Uterus (tissue), 4 donors: ENCODE data around the gene NAT8. TPM values are rescaled to one million over a fixed set of nuclear protein-coding genes. Genes with fewer than 3 reads are reported as not detected.
"Not testable (repeated sequence)": the region's sequence is repeated elsewhere in the genome, so short reads cannot be mapped to it uniquely, and the experiment has no call there.

Source experiments
- DNase-seq, 2 donors: peaks; one replicate each; pipeline ENCODE4 v3.0.0-alpha.2; 2019 to 2020
- H3K27ac ChIP-seq, 2 donors: fragments of 200-600 bp; sonication (generic); 1 replicate in 1 of 2; 2 replicates in 1 of 2; pipeline ENCODE4 v1.5.1; 2016 to 2018
- H3K27me3 ChIP-seq, 2 donors: fragments of 200-600 bp; sonication (generic); one replicate each; pipeline ENCODE4 v1.5.1; 2018 to 2019; ENCODE audit warnings: control low read depth in 1 of 2
- H3K36me3 ChIP-seq, 2 donors: fragments of 200-600 bp; sonication (generic); one replicate each; pipeline ENCODE4 v1.5.1; 2019; ENCODE audit warnings: control low read depth in 1 of 2
- H3K4me1 ChIP-seq, 2 donors: fragments of 200-600 bp; sonication (generic); one replicate each; pipeline ENCODE4 v1.5.1; 2018 to 2019; ENCODE audit warnings: control low read depth in 1 of 2
- H3K4me3 ChIP-seq, 2 donors: fragments of 200-600 bp; sonication (generic); 1 replicate in 1 of 2; 2 replicates in 1 of 2; pipeline ENCODE4 v1.5.1; 2018 to 2019; ENCODE audit warnings: mild to moderate bottlenecking in 1 of 2
- H3K9me3 ChIP-seq, 2 donors: fragments of 200-600 bp; sonication (generic); one replicate each; pipeline ENCODE4 v1.5.1; 2019; ENCODE audit warnings: control low read depth in 1 of 2
- POLR2A ChIP-seq, 2 donors: fragments of 450-650 bp; IDR thresholded peaks; one replicate each; pipeline ENCODE4 v1.6.1; 2016; ENCODE audit warnings: antibody characterized with exemption in 2 of 2, mild to moderate bottlenecking in 1 of 2, moderate library complexity in 1 of 2
- intact Hi-C: fragments of 100-400 bp; cut with DNase I; formaldehyde crosslinking; loops from one replicate; pipeline ENCODE4 v1.15.1; 2023; ENCODE audit warnings: low total_unique reads
- total RNA-seq, 4 donors: library from RNA; depleted of rRNA in 3 of 4; stranded (reverse); fragments of >200 nt in 3 of 4; gene quantifications; one replicate each; pipeline versions ENCODE4 v1.1.0 to v1.2.4, GENCODE V29; 2014 to 2023
- TF ChIP-seq, protein P1 (sequence below), 4 experiments: fragments of 200-600 bp in 2 of 4; fragments of 450-650 bp in 2 of 4; sonication (generic) in 2 of 4; IDR thresholded peaks; one replicate each; pipeline ENCODE4 v1.5.1; 2016 to 2019; ENCODE audit warnings: antibody characterized with exemption in 4 of 4, mild to moderate bottlenecking in 2 of 4, moderate library complexity in 1 of 4
- donor health status: DM: yes; HTN: yes; CAD: no.

Gene NAT8
- total RNA-seq, 4 donors from 2014 or later, result 0.62 TPM; not detected in 3

DNA sequence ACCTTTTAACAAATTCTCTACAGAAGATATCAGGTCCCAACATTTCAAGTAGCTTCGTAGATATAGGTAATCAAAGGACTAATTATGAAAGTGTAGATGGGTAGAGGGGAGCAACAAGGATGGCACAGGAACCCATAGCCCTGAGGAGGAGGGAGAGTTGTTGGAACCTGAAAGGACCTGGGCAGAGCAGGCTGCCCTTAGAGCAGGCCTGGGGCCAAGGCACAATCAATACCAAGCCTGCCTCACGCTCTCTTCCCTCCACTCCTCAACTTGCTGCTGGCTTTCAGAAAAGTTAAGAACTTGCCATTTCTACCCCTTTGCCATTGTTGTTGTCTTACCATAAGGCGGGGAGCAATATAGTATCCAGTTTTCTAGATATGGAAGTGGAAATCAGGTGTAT, 10.1 kb upstream of the NAT8 start:
- Histone ChIP-seq H3K4me3 (no peak overlapping the region), H3K4me1 (no peaks in the 10 kb centered on the region), H3K27ac (no peak overlapping the region), H3K36me3 (no peaks in the 10 kb centered on the region), H3K9me3 (no peaks in the 10 kb centered on the region), H3K27me3 (no peaks in the 10 kb centered on the region)
- TF ChIP-seq, protein P1, sequence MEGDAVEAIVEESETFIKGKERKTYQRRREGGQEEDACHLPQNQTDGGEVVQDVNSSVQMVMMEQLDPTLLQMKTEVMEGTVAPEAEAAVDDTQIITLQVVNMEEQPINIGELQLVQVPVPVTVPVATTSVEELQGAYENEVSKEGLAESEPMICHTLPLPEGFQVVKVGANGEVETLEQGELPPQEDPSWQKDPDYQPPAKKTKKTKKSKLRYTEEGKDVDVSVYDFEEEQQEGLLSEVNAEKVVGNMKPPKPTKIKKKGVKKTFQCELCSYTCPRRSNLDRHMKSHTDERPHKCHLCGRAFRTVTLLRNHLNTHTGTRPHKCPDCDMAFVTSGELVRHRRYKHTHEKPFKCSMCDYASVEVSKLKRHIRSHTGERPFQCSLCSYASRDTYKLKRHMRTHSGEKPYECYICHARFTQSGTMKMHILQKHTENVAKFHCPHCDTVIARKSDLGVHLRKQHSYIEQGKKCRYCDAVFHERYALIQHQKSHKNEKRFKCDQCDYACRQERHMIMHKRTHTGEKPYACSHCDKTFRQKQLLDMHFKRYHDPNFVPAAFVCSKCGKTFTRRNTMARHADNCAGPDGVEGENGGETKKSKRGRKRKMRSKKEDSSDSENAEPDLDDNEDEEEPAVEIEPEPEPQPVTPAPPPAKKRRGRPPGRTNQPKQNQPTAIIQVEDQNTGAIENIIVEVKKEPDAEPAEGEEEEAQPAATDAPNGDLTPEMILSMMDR (IDR thresholded peaks at IDR 0.05), result no peak
- TF ChIP-seq POLR2A (IDR thresholded peaks at IDR 0.05), result no peak
- no peak for DNase-seq
- intact Hi-C loops, result no loop called here

DNA sequence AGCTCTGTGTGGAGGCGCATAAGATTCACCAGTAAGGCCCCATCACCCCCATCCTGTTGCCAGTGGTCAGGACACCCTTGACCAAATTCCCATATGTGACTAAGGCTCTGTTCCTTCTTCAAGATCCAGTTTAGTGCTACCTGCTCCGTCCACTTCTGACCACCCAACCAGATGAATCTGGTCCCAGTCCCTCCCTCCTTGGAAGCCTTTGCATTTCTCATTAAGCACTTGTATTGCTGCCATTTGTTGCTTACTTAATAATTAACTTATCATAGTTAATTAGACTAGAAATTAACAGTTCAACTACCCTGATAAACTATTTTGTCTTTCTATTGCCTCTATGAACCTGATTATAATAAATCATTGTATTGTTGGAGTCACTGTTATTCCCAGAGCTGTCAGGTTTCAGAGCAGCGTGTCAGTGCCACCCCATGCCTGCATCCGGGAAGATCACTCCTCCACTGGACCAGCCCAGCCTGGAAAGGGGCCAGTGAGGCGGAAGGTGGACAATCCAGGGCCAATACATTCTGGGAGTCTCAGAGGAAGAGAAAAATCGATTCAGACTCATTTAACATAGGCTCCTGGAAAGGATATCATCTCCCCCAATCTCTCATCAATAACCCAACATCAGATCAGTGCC, 9.5 kb upstream of the NAT8 start:
- no peak overlapping the region for H3K4me3 ChIP-seq
- intact Hi-C loops, result no loop called here
- H3K36me3 ChIP-seq, result no peaks in the 10 kb centered on the region
- DNase-seq, result no peak
- no peaks in the 10 kb centered on the region for H3K4me1 ChIP-seq
- TF ChIP-seq POLR2A (IDR thresholded peaks at IDR 0.05), result no peak
- TF ChIP-seq, protein P1 (IDR thresholded peaks at IDR 0.05), result no peak
- no peaks in the 10 kb centered on the region for H3K27me3 ChIP-seq
- H3K27ac ChIP-seq, result no peak overlapping the region
- H3K9me3 ChIP-seq, result no peaks in the 10 kb centered on the region

DNA sequence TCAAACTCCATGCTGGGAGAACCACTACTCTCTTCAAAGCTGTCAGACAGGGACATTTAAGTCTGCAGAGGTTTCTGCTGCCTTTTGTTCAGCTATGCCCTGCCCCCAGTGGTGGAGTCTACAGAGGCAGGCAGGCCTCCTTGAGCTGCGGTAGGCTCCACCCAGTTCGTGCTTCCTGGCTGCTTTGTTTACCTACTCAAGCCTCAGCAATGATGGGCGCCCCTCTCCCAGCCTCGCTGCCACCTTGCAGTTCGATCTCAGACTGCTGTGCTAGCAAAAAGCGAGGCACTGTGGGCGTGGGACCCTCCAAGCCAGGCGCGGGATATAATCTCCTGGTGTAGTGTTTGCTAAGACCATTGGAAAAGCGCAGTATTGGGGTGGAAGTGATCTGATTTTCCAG, 5.5 kb upstream of the NAT8 start:
- H3K4me3 ChIP-seq, H3K4me1 ChIP-seq, H3K27me3 ChIP-seq, intact Hi-C loops, H3K9me3 ChIP-seq, DNase-seq, H3K27ac ChIP-seq, H3K36me3 ChIP-seq: not testable (repeated sequence)

GRCh38 chr2:73641767-73642062, 507 bp downstream of the NAT8 start:
- TF ChIP-seq, protein P1 (IDR thresholded peaks at IDR 0.05), result no peak
- no peak for TF ChIP-seq POLR2A (IDR thresholded peaks at IDR 0.05)
- no peak overlapping the region for H3K4me3 ChIP-seq
- intact Hi-C loops, result no loop called here
- H3K4me1 ChIP-seq, result no peaks in the 10 kb centered on the region
- H3K9me3 ChIP-seq, result no peaks in the 10 kb centered on the region
- H3K27ac ChIP-seq, result no peak overlapping the region
- H3K36me3 ChIP-seq, result no peaks in the 10 kb centered on the region
- no peaks in the 10 kb centered on the region for H3K27me3 ChIP-seq
- no peak for DNase-seq

GRCh38 chr2:73640946-73641766, 1.1 kb downstream of the NAT8 start:
- H3K27ac ChIP-seq, result no peak overlapping the region
- H3K9me3 ChIP-seq, result no peaks in the 10 kb centered on the region
- no peak for DNase-seq
- intact Hi-C loops, result no loop called here
- H3K27me3 ChIP-seq, result no peaks in the 10 kb centered on the region
- no peak overlapping the region for H3K4me3 ChIP-seq
- H3K4me1 ChIP-seq, result no peaks in the 10 kb centered on the region
- H3K36me3 ChIP-seq, result no peaks in the 10 kb centered on the region
- TF ChIP-seq, protein P1 (IDR thresholded peaks at IDR 0.05), result no peak
- no peak for TF ChIP-seq POLR2A (IDR thresholded peaks at IDR 0.05)
